IMR-90 (cell line): Measurements from ENCODE around the gene SLC4A8. TPM values are rescaled to one million over a fixed set of nuclear protein-coding genes. Genes with fewer than 3 reads are reported as not detected.

Source experiments
- ATAC-seq: fragments of 200-7000 bp; cut with Tn5 transposase; 2 replicates; pipeline ENCODE4 v1.9.1; 2020; ENCODE audit warnings: low read depth, mild to moderate bottlenecking, moderate library complexity
- BruUV-seq: library from RNA; stranded (reverse); fragments of 400-500 nt; replicated peaks from 2 replicates; lab custom pipeline; 2021; lab: Mats Ljungman, UMichigan
- CTCF ChIA-PET: fragments of 300-600 bp; formaldehyde crosslinking; extraction: SDS; loops from one replicate; lab custom pipeline; 2021; ENCODE audit warnings: antibody characterized with exemption; lab: Yijun Ruan, JAX
- POLR2A ChIA-PET: fragments of 300-600 bp; sonication (Branson Sonifier 250); formaldehyde crosslinking; loops from one replicate; lab custom pipeline; 2022; ENCODE audit warnings: antibody characterized with exemption; ENCODE audit not compliant: unreplicated experiment; lab: Charles Lee
- DNase-seq: peaks from one replicate; pipeline ENCODE4 v3.0.0; 2013
- H2AFZ ChIP-seq: replicated peaks from 2 replicates; pipeline ENCODE3; 2013; ENCODE audit warnings: low read length, mild to moderate bottlenecking; ENCODE audit not compliant: poor library complexity
- H2AK5ac ChIP-seq: 2 replicates; pipeline ENCODE4 v1.6.1; 2013; ENCODE audit warnings: low read depth, low read length, inconsistent platforms
- H2AK9ac ChIP-seq: replicated peaks from 2 replicates; pipeline ENCODE3; 2013; ENCODE audit warnings: mild to moderate bottlenecking, low read depth, low read length, moderate library complexity; ENCODE audit not compliant: poor library complexity
- H2BK120ac ChIP-seq: 2 replicates; pipeline ENCODE4 v1.6.1; 2013; ENCODE audit warnings: low read depth, low read length, inconsistent platforms
- H2BK15ac ChIP-seq: 3 replicates; pipeline ENCODE4 v1.6.1; 2013; ENCODE audit warnings: low read depth, low read length, inconsistent platforms
- H2BK20ac ChIP-seq: 2 replicates; pipeline ENCODE4 v1.6.1; 2013; ENCODE audit warnings: low read depth, mild to moderate bottlenecking, inconsistent platforms, low read length, moderate library complexity
- H2BK5ac ChIP-seq: 2 replicates; pipeline ENCODE4 v1.6.1; 2013; ENCODE audit warnings: mild to moderate bottlenecking, low read depth, low read length, inconsistent platforms; ENCODE audit not compliant: poor library complexity, severe bottlenecking
- H3K14ac ChIP-seq: replicated peaks from 2 replicates; pipeline ENCODE4 v1.6.1; 2013; ENCODE audit warnings: low read depth, low read length, inconsistent platforms
- H3K18ac ChIP-seq: 2 replicates; pipeline ENCODE4 v1.6.1; 2013; ENCODE audit warnings: low read depth, low read length, control low read depth
- H3K23ac ChIP-seq: 2 replicates; pipeline ENCODE4 v1.6.1; 2013; ENCODE audit warnings: low read depth, low read length, inconsistent platforms
- H3K27ac ChIP-seq: 2 replicates; pipeline ENCODE4 v1.5.1; 2013; ENCODE audit warnings: mild to moderate bottlenecking, control low read depth, low read length; ENCODE audit not compliant: insufficient read depth
- H3K27me3 ChIP-seq: 2 replicates; pipeline ENCODE4 v1.6.1; 2013; ENCODE audit warnings: low read length; ENCODE audit not compliant: control insufficient read depth, insufficient read depth
- H3K36me3 ChIP-seq: 2 replicates; pipeline ENCODE4 v1.6.1; 2013; ENCODE audit warnings: low read length, mixed read lengths; ENCODE audit not compliant: control insufficient read depth, insufficient read depth
- H3K4ac ChIP-seq: 2 replicates; pipeline ENCODE4 v1.6.1; 2013; ENCODE audit warnings: low read depth, low read length, inconsistent platforms
- H3K4me1 ChIP-seq: 2 replicates; pipeline ENCODE4 v1.6.1; 2013; ENCODE audit warnings: low read length, mixed read lengths; ENCODE audit not compliant: control insufficient read depth, insufficient read depth
- H3K4me2 ChIP-seq: 2 replicates; pipeline ENCODE4 v1.6.1; 2013; ENCODE audit warnings: low read depth, mild to moderate bottlenecking, control low read depth, low read length, moderate library complexity
- H3K4me3 ChIP-seq: 2 replicates; pipeline ENCODE4 v1.5.1; 2013; ENCODE audit warnings: low read depth, mild to moderate bottlenecking, control low read depth, low read length, moderate library complexity; ENCODE audit not compliant: insufficient read depth
- H3K56ac ChIP-seq: 2 replicates; pipeline ENCODE4 v1.6.1; 2013; ENCODE audit warnings: low read length, inconsistent platforms; ENCODE audit not compliant: insufficient read depth; ENCODE audit errors: extremely low read depth
- H3K79me1 ChIP-seq, 2 experiments: 2 replicates each; pipeline ENCODE4 v1.6.1; 2013; ENCODE audit warnings: low read length in 2 of 2, inconsistent platforms in 1 of 2, low read depth in 1 of 2
- H3K9ac ChIP-seq: 2 replicates; pipeline ENCODE4 v1.6.1; 2013; ENCODE audit warnings: low read depth, low read length, control low read depth
- H3K9me1 ChIP-seq: 2 replicates; pipeline ENCODE4 v1.6.1; 2013; ENCODE audit warnings: low read length, inconsistent platforms; ENCODE audit not compliant: insufficient read depth
- H3K9me3 ChIP-seq: 2 replicates; pipeline ENCODE4 v1.6.1; 2013; ENCODE audit warnings: low read length; ENCODE audit not compliant: control insufficient read depth, insufficient read depth
- H4K20me1 ChIP-seq: 2 replicates; pipeline ENCODE4 v1.6.1; 2013; ENCODE audit warnings: low read length, inconsistent platforms; ENCODE audit not compliant: insufficient read depth
- H4K5ac ChIP-seq: 2 replicates; pipeline ENCODE4 v1.6.1; 2013; ENCODE audit warnings: mild to moderate bottlenecking, low read depth, low read length, control low read depth
- H4K8ac ChIP-seq, 2 experiments: 2 replicates each; pipeline ENCODE4 v1.6.1; 2013; ENCODE audit warnings: low read depth in 2 of 2, low read length in 2 of 2, control low read depth in 1 of 2, inconsistent platforms in 1 of 2
- H4K91ac ChIP-seq: 2 replicates; pipeline ENCODE4 v1.6.1; 2013; ENCODE audit warnings: low read depth, low read length, inconsistent platforms; ENCODE audit not compliant: insufficient read depth
- CTCF ChIP-seq: conservative IDR thresholded peaks from 2 replicates; pipeline ENCODE4 v1.5.1; 2012; ENCODE audit warnings: mild to moderate bottlenecking, low read depth, low read length, improper control_type of control experiment
- MAFK ChIP-seq: IDR thresholded peaks from 2 replicates; pipeline ENCODE4 v1.6.1; 2012; ENCODE audit warnings: low read depth, low read length, improper control_type of control experiment
- MXI1 ChIP-seq: IDR thresholded peaks from 2 replicates; pipeline ENCODE4 v1.6.1; 2012; ENCODE audit warnings: low read depth, mild to moderate bottlenecking, low read length, moderate library complexity, borderline replicate concordance
- RAD21 ChIP-seq: IDR thresholded peaks from 2 replicates; pipeline ENCODE4 v1.6.1; 2012; ENCODE audit warnings: low read length, improper control_type of control experiment
- SMC3 ChIP-seq: fragments of 150-350 bp; IDR thresholded peaks from 2 replicates; pipeline ENCODE4 v1.6.1; 2016; ENCODE audit warnings: low read depth, mild to moderate bottlenecking, antibody characterized with exemption, low read length, moderate library complexity
- WGBS, 2 experiments: methylation state at CpG; one replicate each; pipeline versions ENCODE4 v1.1.5 to v1.1.7; 2013; ENCODE audit warnings: missing lambda C conversion rate in 2 of 2; ENCODE audit not compliant: insufficient read length in 1 of 2; ENCODE audit errors: extremely low coverage in 2 of 2; 5-methylcytosine and 5-hydroxymethylcytosine counted together
- dilution Hi-C: fragments of 300-500 bp; cut with HindIII; formaldehyde crosslinking; loops from one replicate; pipeline ENCODE4 v1.14.3; 2018; ENCODE audit warnings: low sequenced_read_pairs; ENCODE audit not compliant: unreplicated experiment
- in situ Hi-C: fragments of 300-500 bp; cut with MboI; formaldehyde crosslinking; loops from 3 replicates; pipeline ENCODE4 v1.14.3; 2019; ENCODE audit warnings: low sequenced_read_pairs, inconsistent platforms, mixed read lengths
- intact Hi-C: fragments of 100-400 bp; cut with micrococcal nuclease; formaldehyde crosslinking; loops from 2 replicates; pipeline ENCODE4 v1.10.0; 2022
- polyA plus RNA-seq, 3 experiments: library from polyadenylated mRNA; depleted of rRNA; stranded (reverse); fragments of >200 nt; gene quantifications; 2 replicates each; pipeline ENCODE4 v1.2.3, GENCODE V29; 2012; ENCODE audit warnings: low replicate concordance in 1 of 3
- total RNA-seq: library from RNA; depleted of rRNA; stranded (reverse); fragments of >200 nt; gene quantifications from 2 replicates; pipeline ENCODE4 v1.2.3, GENCODE V29; 2012

Gene SLC4A8
- total and polyA plus RNA-seq, 2 of the 4 experiments (the other 2 are of a cell fraction), result 3.1 to 5.2 TPM

- TF ChIP-seq MAFK, result no peak
These were observed 107.4 kb downstream of the SLC4A8 start (continued) for GRCh38 chr12:51531978-51532497.

GRCh38 chr12:51533799-51534198, 109.2 kb downstream of the SLC4A8 start:
- Histone ChIP-seq H3K4me1 (peaks cover 2% of the 10 kb centered on the region; the same call in 1 of the 2 replicates), H3K56ac (no peak overlapping the region), H2BK15ac (no peak overlapping the region), H3K4ac (no peak overlapping the region), H3K36me3 (no peaks in the 10 kb centered on the region), H3K23ac (no peak overlapping the region), H3K9me3 (no peaks in the 10 kb centered on the region), H3K14ac (no peak overlapping the region), H3K27me3 (peaks cover 2% of the 10 kb centered on the region), H4K20me1 (no peaks in the 10 kb centered on the region), H2AFZ (no peak overlapping the region), H3K79me1 (no peaks in the 10 kb centered on the region), H2AK9ac (no peak overlapping the region), H3K4me2 (no peak overlapping the region), H2AK5ac (no peak overlapping the region), H3K27ac (no peak overlapping the region), H3K9me1 (peaks cover 3% of the 10 kb centered on the region; the same call in 1 of the 2 replicates), H4K8ac (no peak overlapping the region), H4K91ac (no peak overlapping the region; the same call in 1 of the 2 replicates), H3K4me3 (no peak overlapping the region), H2BK120ac (peak overlapping the region; percentile 39; the same call in 1 of the 2 replicates), H2BK20ac (peak overlapping the region; percentile 16; the same call in 1 of the 2 replicates), H3K18ac (no peak overlapping the region), H4K5ac (no peak overlapping the region), H3K9ac (no peak overlapping the region), H2BK5ac (no peak overlapping the region)
- ChIA-PET POLR2A (no interaction called here), CTCF (interaction anchor here (0.7 to 1.7 kb wide), 4 partner anchors 87 to 352 kb away, joined by 3 to 8 read pairs (median 5); no protein-coding TSS in a partner anchor)
- in situ Hi-C loops, result loop anchor here (10.0 kb wide), 1 partner anchor 271 kb away; no protein-coding TSS in a partner anchor
- dilution Hi-C loops, result no loop called here
- DNase-seq, result peak; percentile 36
- TF ChIP-seq MXI1, result no peak
- peak; percentile 40 for TF ChIP-seq CTCF
- peak; percentile 46 for TF ChIP-seq RAD21
- TF ChIP-seq SMC3, result peak; percentile 32; the same call in 1 of the 2 replicates
- intact Hi-C loops, result loop anchor here (2.0 to 5.0 kb wide), 3 partner anchors 144 to 344 kb away; a partner anchor contains a TSS
- no TSS peak for BruUV-seq
- no CpG with 5 or more reads among the region's 1 CpG for WGBS, 2 experiments
- no peak for ATAC-seq
